Measurements from ENCODE around the gene CDC42EP4.
"Not testable (repeated sequence)": the region's sequence is repeated elsewhere in the genome, so short reads cannot be mapped to it uniquely, and the experiment has no call there.

CDC42EP4 gene

GRCh38 chr17:73342541-73343167, 30.9 kb upstream of the CDC42EP4 start:
- no peak for DNase-seq

DNA sequence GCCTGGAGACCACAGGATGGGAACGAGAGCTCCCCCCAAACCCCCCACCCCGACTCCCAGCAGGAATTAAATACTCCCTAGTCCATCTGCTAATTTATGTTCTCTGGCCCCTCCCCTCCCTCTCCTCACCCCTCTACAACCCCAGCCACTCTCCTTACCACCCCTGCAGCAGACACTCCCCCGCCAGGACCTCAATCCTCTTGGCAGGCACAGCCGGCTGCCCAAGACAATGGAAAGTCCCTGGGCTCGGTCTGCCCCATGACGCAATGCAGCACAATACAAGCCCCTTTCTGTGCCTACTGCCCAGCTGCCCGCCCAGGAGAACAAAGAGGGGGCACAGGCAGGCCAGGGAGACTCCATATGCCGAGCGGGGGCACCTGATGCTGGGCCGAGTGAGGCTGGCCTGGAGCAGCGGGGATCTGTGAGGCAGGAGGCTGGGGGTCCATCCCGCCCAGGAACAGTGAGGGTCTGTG, 30.3 kb upstream of the CDC42EP4 start:
- DNase-seq, result no peak

DNA sequence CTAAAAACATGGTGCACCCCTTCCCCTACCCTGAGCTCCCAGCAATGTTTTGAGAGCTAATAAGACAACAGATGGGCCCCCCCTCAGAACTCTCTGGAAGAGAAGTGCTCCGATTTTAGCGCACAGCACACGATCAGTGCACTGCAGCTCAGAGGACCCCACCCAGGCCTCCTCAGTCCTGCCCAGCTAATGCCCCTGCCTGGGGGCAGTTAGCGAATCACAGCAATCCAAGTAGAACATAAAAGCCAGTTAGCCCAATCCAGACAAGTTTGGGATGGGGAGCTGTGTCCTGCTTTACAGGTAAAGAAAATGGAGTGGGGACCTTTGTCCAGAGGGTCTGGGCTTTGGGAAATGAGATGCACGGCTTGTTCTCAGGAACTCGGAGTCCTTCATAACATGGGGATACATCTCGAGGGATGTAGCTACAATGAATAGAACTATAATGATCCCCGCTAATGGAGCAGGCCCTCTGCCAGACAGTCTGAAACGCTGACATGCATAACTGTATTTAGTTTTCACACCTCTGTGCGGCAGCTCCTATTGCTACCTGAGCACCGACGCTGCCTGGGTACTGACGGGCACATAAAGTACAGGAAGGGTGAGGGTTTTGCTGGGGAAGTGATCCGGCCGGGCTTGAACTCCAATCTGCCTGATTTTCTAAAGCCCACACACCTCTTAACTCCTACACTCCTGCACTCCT, 29.7 kb upstream of the CDC42EP4 start:
- DNase-seq, result no peak

DNA sequence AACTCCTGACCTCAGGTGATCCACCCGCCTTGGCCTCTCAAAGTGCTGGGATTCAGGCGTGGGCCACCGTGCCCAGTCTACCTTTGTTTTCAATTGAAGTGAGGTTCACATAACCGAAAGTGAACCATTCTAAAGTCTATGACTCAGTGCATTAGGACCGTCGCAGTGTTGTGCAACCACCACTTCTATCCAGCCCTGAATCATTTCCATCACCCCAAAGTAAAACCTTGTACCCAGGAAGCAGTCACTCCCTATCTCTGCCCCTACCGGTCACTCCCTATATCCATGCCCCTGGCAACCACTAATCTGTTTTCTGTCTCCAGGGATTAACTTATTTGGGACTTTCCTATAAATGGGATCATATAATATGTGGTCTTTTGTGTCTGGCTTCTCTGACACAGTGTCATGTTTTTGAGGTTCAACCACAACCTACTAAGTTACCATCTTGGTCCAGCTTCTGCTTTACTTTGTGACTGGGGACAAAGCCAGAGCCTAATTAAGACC, 28.3 kb upstream of the CDC42EP4 start:
- DNase-seq, result no peak

DNA sequence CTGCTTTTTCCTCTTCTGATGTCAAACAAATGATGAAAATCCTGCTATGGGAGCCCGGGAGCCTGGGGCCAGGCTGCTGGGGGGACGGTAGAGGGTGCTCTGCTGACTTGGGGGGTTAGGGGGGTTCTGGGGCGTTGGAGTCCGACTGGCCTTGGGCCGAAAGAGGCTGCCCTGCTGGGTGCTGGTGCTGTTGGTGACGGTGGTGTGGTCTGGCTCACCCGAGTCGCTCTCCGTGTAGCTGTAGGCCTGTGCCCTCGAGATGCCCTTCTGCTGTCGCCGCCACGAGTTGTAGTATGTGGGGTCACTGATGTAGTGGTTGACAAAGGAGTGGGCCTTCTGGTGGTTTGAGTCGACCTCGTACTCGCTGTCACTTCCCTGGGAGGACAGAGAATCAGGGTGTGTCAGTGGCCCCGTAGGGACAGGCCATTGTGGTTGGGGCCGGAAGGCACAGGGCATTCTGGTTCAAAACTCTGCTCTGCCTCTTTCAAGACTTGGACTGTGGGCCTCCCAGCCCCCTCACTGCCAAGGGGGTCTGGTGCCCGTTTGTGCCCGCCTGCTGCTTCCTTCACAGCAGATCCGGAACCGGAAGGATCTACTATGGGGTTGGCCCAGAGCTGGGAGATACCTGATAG, 26.9 kb upstream of the CDC42EP4 start:
- DNase-seq, result no peak

DNA sequence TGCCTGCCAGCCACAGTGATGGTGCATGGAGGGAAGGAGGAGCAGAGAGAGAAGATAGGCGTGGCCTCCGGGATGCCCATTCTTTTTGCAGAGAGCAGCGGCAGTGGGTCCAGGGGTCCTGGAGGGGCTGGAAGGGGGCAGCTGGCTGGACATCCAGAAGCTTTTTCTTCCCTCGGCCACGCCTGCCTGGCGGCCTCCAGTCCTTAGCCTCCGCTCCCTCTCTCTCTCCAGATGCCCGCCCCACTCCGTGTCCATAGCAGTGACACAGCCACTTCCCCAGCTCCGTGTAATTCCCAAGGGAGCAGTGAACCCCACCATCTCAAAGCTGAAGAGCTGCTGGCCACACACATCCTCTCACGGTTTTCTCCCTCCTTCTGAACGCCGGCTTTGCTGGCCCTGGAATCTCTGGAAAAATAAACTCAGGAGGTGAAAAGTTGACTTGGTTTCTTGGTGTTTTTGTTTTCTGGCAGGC, 26.3 kb upstream of the CDC42EP4 start:
- no peak for DNase-seq

DNA sequence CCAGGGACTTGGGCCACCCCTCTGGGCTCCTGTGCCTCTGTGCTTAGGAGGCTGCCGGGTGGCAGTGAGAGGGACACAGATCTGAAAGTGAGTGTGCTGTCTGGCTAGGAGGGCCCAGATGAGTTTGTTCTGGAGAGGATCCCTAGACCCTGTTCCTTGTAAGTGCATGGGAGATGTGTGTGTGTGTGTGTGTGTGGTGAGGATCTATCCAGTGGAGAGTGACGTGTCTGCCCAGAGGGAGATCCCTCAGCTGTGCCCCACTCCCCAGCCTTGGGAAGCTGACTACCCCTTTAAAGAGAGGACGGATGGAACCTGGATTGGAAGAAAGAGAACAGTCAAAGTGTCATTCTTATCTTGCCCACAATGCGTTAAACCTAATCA, 25.5 kb upstream of the CDC42EP4 start:
- no peak for DNase-seq

GRCh38 chr17:73336408-73337329, 24.9 kb upstream of the CDC42EP4 start:
- no peak for DNase-seq

DNA sequence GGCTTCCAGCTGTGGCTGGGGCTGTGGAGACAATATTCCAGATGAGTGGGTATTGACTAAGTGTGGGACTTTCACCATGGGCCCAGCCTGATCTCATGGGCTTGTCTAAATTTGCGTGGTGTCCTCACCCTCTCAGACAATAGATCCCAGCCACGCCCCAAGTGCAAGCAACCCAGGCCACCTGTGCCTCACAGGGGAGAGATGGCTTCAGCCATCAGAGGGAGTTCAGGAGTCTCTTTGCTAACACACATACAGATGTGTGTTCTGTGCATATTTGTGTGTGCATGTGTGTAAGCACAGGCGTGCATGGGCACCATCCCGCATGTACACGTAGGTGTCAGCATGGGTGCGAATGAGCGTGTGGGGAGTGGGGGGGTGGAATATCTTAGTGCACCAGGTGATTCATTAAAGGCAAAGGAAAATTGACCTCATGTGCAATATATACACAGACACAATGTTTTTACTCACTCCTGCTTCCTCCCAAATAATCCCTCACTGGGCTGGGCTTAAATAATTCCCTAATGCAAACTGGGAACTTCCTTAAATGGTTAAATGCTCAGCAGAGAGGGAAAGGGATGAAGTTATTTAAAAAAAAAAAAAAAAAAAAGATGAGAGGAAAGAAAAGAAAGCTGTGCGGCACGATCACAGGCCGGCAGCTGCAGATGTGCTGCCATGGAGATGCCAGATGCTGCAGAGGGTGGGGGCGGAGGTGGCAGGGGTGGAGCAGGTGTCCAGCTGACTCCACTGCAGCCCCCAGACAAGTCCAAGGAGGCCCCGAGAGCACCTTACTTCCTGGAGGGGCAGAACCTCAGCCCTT, 24.0 kb upstream of the CDC42EP4 start:
- DNase-seq, result no peak

GRCh38 chr17:73334771-73335513, 23.1 kb upstream of the CDC42EP4 start:
- DNase-seq, result no peak

DNA sequence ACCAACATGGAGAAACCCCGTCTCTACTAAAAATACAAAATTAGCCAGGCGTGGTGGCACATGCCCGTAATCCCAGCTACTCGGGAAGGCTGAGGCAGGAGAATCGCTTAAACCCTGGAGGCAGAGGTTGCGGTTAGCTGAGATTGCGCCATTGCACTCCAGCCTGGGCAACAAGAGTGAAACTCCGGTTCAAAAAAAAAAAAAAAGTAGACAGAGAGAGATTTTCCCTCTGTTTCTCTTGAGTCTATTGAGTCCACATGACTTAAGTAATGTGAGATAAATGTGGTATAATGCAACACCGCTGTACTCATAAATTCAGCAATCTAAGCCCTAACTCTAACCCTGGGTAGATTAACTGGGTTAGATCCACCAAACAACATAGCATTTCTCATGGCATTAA, 21.6 kb upstream of the CDC42EP4 start:
- DNase-seq, result not testable (repeated sequence)

DNA sequence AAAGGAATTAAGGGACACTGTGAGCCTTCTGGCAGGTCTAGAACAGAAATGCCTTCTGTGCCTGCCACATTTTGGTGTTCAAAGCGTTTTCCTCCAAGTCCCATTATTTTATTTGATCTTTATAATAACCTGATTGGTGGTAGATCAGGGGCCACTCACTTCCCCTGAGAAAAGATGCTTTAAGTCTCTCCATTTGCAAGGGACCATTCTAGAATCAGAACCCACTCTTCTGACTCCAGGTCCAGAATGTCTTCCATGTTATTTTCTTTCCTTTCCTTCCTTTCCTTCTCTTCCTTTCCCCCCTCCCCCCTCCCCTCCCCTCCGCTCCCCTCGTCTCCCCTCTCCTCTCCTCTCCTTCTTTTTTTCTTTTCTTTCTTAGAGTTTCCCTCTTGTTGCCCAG, 19.3 kb upstream of the CDC42EP4 start:
- no peak for DNase-seq

DNA sequence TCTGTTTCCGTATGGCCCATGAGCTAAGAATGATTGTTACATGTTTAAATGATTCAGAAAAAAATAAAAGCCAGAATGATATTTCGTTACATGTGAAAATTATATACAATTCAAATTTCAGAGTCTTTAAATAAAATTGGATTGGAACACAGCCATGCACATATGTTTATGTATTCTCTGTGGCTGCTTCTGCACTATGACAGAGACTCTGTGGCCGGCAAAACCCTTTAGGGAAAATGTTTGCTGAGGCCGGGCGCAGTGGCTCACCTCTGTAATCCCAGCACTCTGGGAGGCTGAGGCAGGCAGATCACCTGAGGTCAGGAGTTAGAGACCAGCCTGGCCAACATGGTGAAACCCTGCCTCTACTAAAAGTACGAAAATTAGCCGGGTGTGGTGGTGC, 15.9 kb upstream of the CDC42EP4 start:
- DNase-seq, result no peak

DNA sequence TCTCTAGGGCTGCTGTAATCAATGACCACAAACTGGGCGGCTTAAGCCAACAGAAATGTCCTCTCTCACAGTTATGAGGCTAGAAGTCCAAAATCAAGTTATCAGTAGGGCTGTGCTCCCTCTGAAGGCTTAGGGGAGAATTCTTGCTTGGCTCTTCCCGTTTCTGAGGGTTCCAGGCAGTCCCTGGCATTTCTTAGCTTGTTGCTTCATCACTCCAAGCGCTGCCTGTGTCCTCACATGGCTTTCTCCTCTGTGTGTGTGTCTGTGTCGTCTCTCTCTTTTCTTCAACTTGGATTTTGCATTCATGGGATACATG, 13.7 kb upstream of the CDC42EP4 start:
- DNase-seq, result no peak

DNA sequence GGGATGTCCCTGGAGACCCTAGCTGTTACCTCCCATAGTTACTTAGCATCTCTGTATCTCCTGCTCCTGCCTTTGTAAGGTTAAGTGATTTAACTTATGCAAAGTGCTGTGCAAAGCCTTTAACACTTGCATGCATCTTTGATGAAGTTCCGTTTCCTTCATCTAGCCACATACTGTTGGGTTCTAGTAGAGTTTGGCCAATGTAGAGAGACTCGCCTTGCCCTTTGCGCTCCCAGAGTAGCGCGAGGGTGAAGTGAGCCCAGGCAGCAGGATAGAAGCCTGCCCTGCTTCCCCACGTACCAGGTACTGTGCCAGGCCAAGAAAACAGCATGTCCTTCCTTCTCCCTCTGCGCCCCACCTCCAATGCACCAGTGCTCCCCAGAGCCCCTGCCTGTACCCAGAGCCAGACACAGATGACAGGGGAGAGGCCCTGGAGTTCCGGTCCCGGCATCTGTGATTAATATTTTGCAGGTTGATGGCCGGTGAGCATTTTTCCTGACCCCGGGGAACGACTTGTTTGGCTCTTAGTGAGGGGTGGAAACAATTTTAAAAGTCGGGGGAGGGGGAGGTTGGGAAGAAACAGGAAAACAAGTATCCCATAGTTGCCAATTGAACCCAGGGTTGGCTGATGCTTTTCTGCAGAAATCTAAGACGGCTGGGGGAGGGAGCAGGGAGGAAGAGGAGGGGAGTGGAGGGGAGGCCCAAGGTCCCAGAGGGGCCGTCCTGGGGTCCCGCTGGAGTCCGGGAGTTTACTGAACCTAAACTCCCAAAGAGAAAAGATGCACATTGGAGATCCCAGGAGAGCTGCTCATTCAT, 13.1 kb upstream of the CDC42EP4 start:
- DNase-seq, result no peak

GRCh38 chr17:73324160-73324475, 12.3 kb upstream of the CDC42EP4 start:
- DNase-seq, result no peak

DNA sequence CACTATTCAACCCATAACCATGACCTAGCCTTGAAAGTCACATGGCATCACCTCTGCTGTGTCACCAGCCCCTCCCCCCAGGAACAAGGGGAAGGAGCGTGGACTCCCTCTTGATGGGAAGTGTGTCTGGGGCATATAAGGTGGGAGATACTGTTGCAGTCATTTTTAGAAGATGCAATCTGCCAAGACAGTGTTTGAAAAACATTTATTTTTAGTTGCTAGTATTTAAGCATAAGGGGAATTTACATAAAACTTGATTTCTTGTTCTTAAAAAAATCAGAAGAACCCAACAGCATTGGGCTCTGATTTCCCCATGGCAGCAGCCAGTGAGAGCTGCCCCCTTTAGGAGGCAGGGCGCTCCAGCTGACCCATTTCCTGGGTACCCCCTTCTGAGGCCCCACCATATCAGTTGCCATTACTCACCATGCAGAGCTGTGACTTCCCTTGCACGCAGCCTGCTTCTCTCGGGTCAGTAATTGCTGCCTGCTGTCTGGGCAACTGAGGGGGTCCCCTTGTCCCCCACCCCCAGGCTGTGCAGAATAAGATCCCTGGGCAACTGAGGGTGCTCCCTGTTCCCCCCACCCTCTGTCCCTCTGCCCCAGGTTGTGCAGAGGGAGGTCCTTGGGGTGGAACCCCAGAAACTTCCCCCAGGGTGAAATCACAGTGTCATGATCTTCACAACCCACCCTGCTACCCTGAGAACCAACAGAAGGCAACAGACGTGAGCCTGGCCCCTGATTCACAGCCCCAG, 11.8 kb upstream of the CDC42EP4 start:
- no peak for DNase-seq

DNA sequence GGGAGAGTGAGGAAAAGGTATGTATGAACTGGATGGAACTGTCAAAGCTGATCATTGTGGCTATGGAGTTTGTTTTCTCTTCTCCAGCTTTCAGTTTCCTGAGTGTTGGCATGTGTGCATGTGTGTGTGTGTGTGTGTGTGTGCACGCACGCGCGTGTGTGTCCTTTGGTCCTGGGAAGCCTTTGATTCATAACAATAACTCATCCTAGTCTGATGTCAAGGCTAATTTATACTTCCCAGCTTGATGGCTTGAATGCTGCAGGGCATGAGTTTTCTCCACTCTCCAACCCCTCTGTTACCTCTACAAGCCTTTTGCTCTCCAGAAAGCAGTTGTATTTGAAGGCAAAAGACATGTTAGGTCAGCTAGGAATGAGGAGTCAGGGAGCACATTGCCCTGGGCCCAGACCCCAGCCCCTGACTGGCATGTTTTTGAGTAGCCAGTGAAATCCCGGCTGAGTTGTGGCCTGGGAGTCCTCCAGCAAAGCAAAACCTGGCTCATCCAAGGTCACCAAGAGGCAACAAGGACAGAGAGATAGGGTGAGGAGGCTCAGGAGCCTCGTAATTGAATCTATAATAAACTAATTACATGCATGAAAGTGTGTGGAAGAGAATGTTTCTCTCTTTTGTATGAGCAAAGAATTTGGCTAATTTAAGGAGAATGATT, 8.9 kb upstream of the CDC42EP4 start:
- DNase-seq, result no peak

DNA sequence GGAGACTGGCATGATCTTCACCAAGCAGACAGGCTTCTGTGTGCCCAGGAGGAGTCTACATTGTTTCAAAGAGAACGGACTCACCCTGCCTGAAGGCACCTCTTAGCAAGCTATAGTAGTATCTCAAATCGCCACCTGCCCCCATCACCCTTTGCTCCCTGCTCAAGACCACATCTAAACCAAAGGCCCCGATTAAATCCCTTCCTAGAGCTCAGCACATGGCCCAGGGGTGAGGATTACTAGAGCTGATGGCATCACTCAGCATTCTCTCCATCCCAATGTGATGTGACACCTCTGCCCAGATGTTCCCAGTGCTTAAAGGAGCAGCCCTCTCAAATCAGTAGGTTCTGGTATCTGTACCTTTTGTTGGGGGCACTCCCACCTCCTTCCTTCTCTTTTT, 8.0 kb upstream of the CDC42EP4 start:
- no peak for DNase-seq
